GM20431 (cell line): ENCODE data around the gene SGIP1.
"Not testable (repeated sequence)": the region's sequence is repeated elsewhere in the genome, so short reads cannot be mapped to it uniquely, and the experiment has no call there.

ENCODE experiments used
- in situ Hi-C: fragments of 300-500 bp; cut with MseI, MboI; formaldehyde crosslinking; loops from one replicate; pipeline ENCODE4 v1.15.0; 2020; ENCODE audit warnings: low sequenced_read_pairs; ENCODE audit not compliant: unreplicated experiment

The SGIP1 gene

GRCh38 chr1:66752671-66753371 is 218.9 kb downstream of the SGIP1 start:
- in situ Hi-C loops, result loop anchor here (25.0 kb wide), 2 partner anchors 384 to 759 kb away; partner anchors contain the start of gene C1orf141

GRCh38 chr1:66757722-66758240 is 223.8 kb downstream of the SGIP1 start:
- in situ Hi-C loops, result loop anchor here (25.0 kb wide), 2 partner anchors 380 to 755 kb away; partner anchors contain the start of gene C1orf141

- in situ Hi-C loops, result loop anchor here (25.0 kb wide), 2 partner anchors 379 to 754 kb away; partner anchors contain the start of gene C1orf141
Observed at GRCh38 chr1:66758241-66758755, 224.3 kb downstream of the SGIP1 start.

- in situ Hi-C loops, result loop anchor here (25.0 kb wide), 2 partner anchors 377 to 752 kb away; partner anchors contain the start of gene C1orf141
Observed at GRCh38 chr1:66760506-66760905, 226.6 kb downstream of the SGIP1 start.

GRCh38 chr1:66761221-66761620 is 227.3 kb downstream of the SGIP1 start:
- in situ Hi-C loops, result loop anchor here (25.0 kb wide), 2 partner anchors 376 to 751 kb away; partner anchors contain the start of gene C1orf141

- in situ Hi-C loops, result loop anchor here (25.0 kb wide), 2 partner anchors 372 to 747 kb away; partner anchors contain the start of gene C1orf141
Observed at GRCh38 chr1:66764994-66765578, 231.1 kb downstream of the SGIP1 start.

- in situ Hi-C loops, result loop anchor here (25.0 kb wide), 2 partner anchors 370 to 745 kb away; partner anchors contain the start of gene C1orf141
Observed at GRCh38 chr1:66767626-66768025, 233.7 kb downstream of the SGIP1 start.

- in situ Hi-C loops, result loop anchor here (25.0 kb wide), 2 partner anchors 368 to 743 kb away; partner anchors contain the start of gene C1orf141
Observed at GRCh38 chr1:66768965-66769364, 235.0 kb downstream of the SGIP1 start.

GRCh38 chr1:66769512-66770229 is 235.7 kb downstream of the SGIP1 start:
- in situ Hi-C loops, result loop anchor here (25.0 kb wide), 2 partner anchors 368 to 743 kb away; partner anchors contain the start of gene C1orf141

- in situ Hi-C loops, result loop anchor here (25.0 kb wide), 2 partner anchors 367 to 742 kb away; partner anchors contain the start of gene C1orf141
Observed at GRCh38 chr1:66770240-66770639, 236.3 kb downstream of the SGIP1 start.

GRCh38 chr1:66770694-66771093 is 236.7 kb downstream of the SGIP1 start:
- in situ Hi-C loops, result loop anchor here (25.0 kb wide), 2 partner anchors 367 to 742 kb away; partner anchors contain the start of gene C1orf141

GRCh38 chr1:66773227-66773626 is 239.3 kb downstream of the SGIP1 start:
- in situ Hi-C loops, result loop anchor here (25.0 kb wide), 2 partner anchors 364 to 739 kb away; partner anchors contain the start of gene C1orf141

- in situ Hi-C loops, result loop anchor here (25.0 kb wide), 2 partner anchors 363 to 738 kb away; partner anchors contain the start of gene C1orf141
Observed at GRCh38 chr1:66774438-66774837, 240.5 kb downstream of the SGIP1 start.

- in situ Hi-C loops, result no loop called here
Observed at GRCh38 chr1:66775646-66776045, 241.7 kb downstream of the SGIP1 start.

- in situ Hi-C loops, result no loop called here
Observed at GRCh38 chr1:66777831-66778230, 243.9 kb downstream of the SGIP1 start.

GRCh38 chr1:66778266-66778665 is 244.3 kb downstream of the SGIP1 start:
- in situ Hi-C loops, result no loop called here

GRCh38 chr1:66778969-66779368 is 245.0 kb downstream of the SGIP1 start:
- in situ Hi-C loops, result no loop called here

GRCh38 chr1:66779475-66780078 is 245.6 kb downstream of the SGIP1 start:
- in situ Hi-C loops, result no loop called here

GRCh38 chr1:66785800-66786199 is 251.8 kb downstream of the SGIP1 start:
- in situ Hi-C loops, result not testable (repeated sequence)
